HCT116 (cell line): ENCODE measurements around the gene TMEM243. TPM values are rescaled to one million over a fixed set of nuclear protein-coding genes. Genes with fewer than 3 reads are reported as not detected.

Experiments used
- ATAC-seq: fragments of 200-7000 bp; cut with Tn5 transposase; 2 replicates; pipeline ENCODE4 v1.9.1; 2020; ENCODE audit warnings: mild to moderate bottlenecking, moderate library complexity
- BruUV-seq: library from RNA; stranded (reverse); fragments of 400-500 nt; replicated peaks from 2 replicates; lab custom pipeline; 2021; lab: Mats Ljungman, UMichigan
- CTCF ChIA-PET: fragments of 300-600 bp; sonication (Branson Sonifier 250); formaldehyde crosslinking; loops from one replicate; lab custom pipeline; 2021; ENCODE audit warnings: antibody characterized with exemption; lab: Charles Lee
- POLR2A ChIA-PET: fragments of 300-600, 350-600 bp; sonication (Branson Sonifier 250); formaldehyde crosslinking; loops from one replicate; lab custom pipeline; 2021; ENCODE audit warnings: antibody characterized with exemption; lab: Charles Lee
- RAD21 ChIA-PET, 2 experiments: fragments of 300-600 bp; sonication (Branson Sonifier 250); formaldehyde crosslinking; loops; one replicate each; lab custom pipeline; 2023; ENCODE audit warnings: low total read pairs in 2 of 2; ENCODE audit not compliant: uncharacterized antibody in 2 of 2, unreplicated experiment in 2 of 2, low non-redundant PET in 1 of 2; lab: Charles Lee
- DNase-seq: peaks from one replicate; pipeline ENCODE4 v3.0.0-alpha.2; 2010; ENCODE audit warnings: low read depth, low spot score
- H2AFZ ChIP-seq: fragments of 200-600 bp; shearing (Covaris generic), sonication (generic); 2 replicates; pipeline ENCODE4 v1.6.1; 2017; ENCODE audit warnings: low read depth, mixed run types, mixed read lengths, antibody characterized with exemption, low read length; ENCODE audit not compliant: poor library complexity, severe bottlenecking
- H3K27ac ChIP-seq: 2 replicates; pipeline ENCODE4 v1.5.1; 2012; ENCODE audit warnings: low read depth, low read length
- H3K27me3 ChIP-seq: fragments of 200-600 bp; sonication (generic); 2 replicates; pipeline ENCODE4 v1.6.1; 2016; ENCODE audit warnings: mixed run types, low read length, mixed read lengths; ENCODE audit not compliant: insufficient read depth
- H3K36me3 ChIP-seq, 2 experiments: fragments of 200-500 bp in 1 of 2; fragments of 200-600 bp in 1 of 2; sonication (Bioruptor generic) in 1 of 2; sonication (generic) in 1 of 2; 2 replicates each; pipeline versions ENCODE4 v1.5.1 to v1.6.1; 2014 to 2016; ENCODE audit warnings: low read length in 2 of 2, inconsistent platforms in 1 of 2, mixed read lengths in 1 of 2, mixed run types in 1 of 2; ENCODE audit not compliant: insufficient read depth in 2 of 2, control insufficient read depth in 1 of 2
- H3K4me1 ChIP-seq, 2 experiments: fragments of 200-600 bp in 1 of 2; sonication (generic) in 1 of 2; 2 replicates each; pipeline versions ENCODE4 v1.5.1 to v1.6.1; 2012 to 2017; ENCODE audit warnings: low read length in 2 of 2, inconsistent platforms in 1 of 2, mild to moderate bottlenecking in 1 of 2, mixed read lengths in 1 of 2, mixed run types in 1 of 2, moderate library complexity in 1 of 2; ENCODE audit not compliant: insufficient read depth in 2 of 2, control insufficient read depth in 1 of 2
- H3K4me2 ChIP-seq: fragments of 200-600 bp; sonication (generic); 2 replicates; pipeline ENCODE4 v1.6.1; 2017; ENCODE audit warnings: mixed run types, low read length, mixed read lengths
- H3K4me3 ChIP-seq, 2 experiments: fragments of 200-600 bp in 1 of 2; sonication (generic) in 1 of 2; replicated peaks in 1 of 2; 2 replicates each; pipeline ENCODE4 v1.5.1; 2011 to 2016; ENCODE audit warnings: low read length in 2 of 2, control low read depth in 1 of 2, low read depth in 1 of 2, mild to moderate bottlenecking in 1 of 2, mixed read lengths in 1 of 2, mixed run types in 1 of 2
- H3K79me2 ChIP-seq: fragments of 200-600 bp; sonication (generic); 2 replicates; pipeline ENCODE4 v1.6.1; 2017; ENCODE audit warnings: mild to moderate bottlenecking, mixed run types, low read length, moderate library complexity, mixed read lengths; ENCODE audit not compliant: insufficient read depth
- H3K9ac ChIP-seq: fragments of 200-600 bp; sonication (generic); 2 replicates; pipeline ENCODE4 v1.6.1; 2016; ENCODE audit warnings: low read length, mixed read lengths
- H3K9me2 ChIP-seq: fragments of 200-600 bp; sonication (generic), shearing (Covaris generic); 2 replicates; pipeline ENCODE4 v1.6.1; 2017; ENCODE audit warnings: mixed run types, mild to moderate bottlenecking, moderate library complexity; ENCODE audit not compliant: insufficient read depth
- H3K9me3 ChIP-seq, 2 experiments: fragments of 200-500 bp in 1 of 2; fragments of 200-600 bp in 1 of 2; sonication (Bioruptor generic) in 1 of 2; sonication (generic) in 1 of 2; 2 replicates each; pipeline ENCODE4 v1.6.1; 2014 to 2017; ENCODE audit warnings: low read length in 2 of 2, mixed read lengths in 2 of 2, inconsistent platforms in 1 of 2, low read depth in 1 of 2, mild to moderate bottlenecking in 1 of 2, mixed run types in 1 of 2, moderate library complexity in 1 of 2; ENCODE audit not compliant: control insufficient read depth in 1 of 2, insufficient read depth in 1 of 2
- H4K20me1 ChIP-seq: fragments of 200-600 bp; sonication (generic), shearing (Covaris generic); 2 replicates; pipeline ENCODE4 v1.6.1; 2017; ENCODE audit warnings: mixed run types, mild to moderate bottlenecking, moderate library complexity; ENCODE audit not compliant: insufficient read depth
- EGR1 ChIP-seq: IDR thresholded peaks from 2 replicates; pipeline ENCODE4 v1.6.1; 2012; ENCODE audit warnings: low read depth
- ELF1 ChIP-seq: IDR thresholded peaks from 2 replicates; pipeline ENCODE4 v1.6.1; 2012; ENCODE audit warnings: low read depth, borderline replicate concordance
- FOSL1 ChIP-seq: IDR thresholded peaks from 2 replicates; pipeline ENCODE4 v1.6.1; 2012; ENCODE audit warnings: low read depth
- MAX ChIP-seq: IDR thresholded peaks from 2 replicates; pipeline ENCODE4 v1.6.1; 2012
- POLR2A ChIP-seq: IDR thresholded peaks from 2 replicates; pipeline ENCODE4 v1.7.0; 2011; ENCODE audit warnings: borderline replicate concordance; ENCODE audit not compliant: insufficient read depth, insufficient read length; ENCODE audit errors: extremely low read depth
- POLR2AphosphoS5 ChIP-seq: IDR thresholded peaks from 2 replicates; pipeline ENCODE4 v1.6.1; 2011; ENCODE audit warnings: mild to moderate bottlenecking, low read depth, low read length, moderate library complexity
- RAD21 ChIP-seq: IDR thresholded peaks from 2 replicates; pipeline ENCODE4 v1.6.1; 2012; ENCODE audit warnings: low read depth, mild to moderate bottlenecking
- SIN3A ChIP-seq: IDR thresholded peaks from 2 replicates; pipeline ENCODE4 v1.6.1; 2012; ENCODE audit warnings: low read depth
- SP1 ChIP-seq: IDR thresholded peaks from 2 replicates; pipeline ENCODE4 v1.6.1; 2012; ENCODE audit warnings: low read depth
- SRF ChIP-seq: IDR thresholded peaks from 2 replicates; pipeline ENCODE4 v1.6.1; 2012; ENCODE audit warnings: low read depth
- TCF7L2 ChIP-seq: IDR thresholded peaks from 2 replicates; pipeline ENCODE4 v1.7.0; 2011; ENCODE audit warnings: borderline replicate concordance, inconsistent platforms; ENCODE audit not compliant: insufficient read depth, insufficient read length; ENCODE audit errors: extremely low read depth
- YY1 ChIP-seq: IDR thresholded peaks from 2 replicates; pipeline ENCODE4 v1.6.1; 2011; ENCODE audit warnings: low read length, low read depth, moderate library complexity, mild to moderate bottlenecking; ENCODE audit not compliant: insufficient replicate concordance; ENCODE audit errors: extremely low read depth
- ZFX ChIP-seq: fragments of 450-650 bp; IDR thresholded peaks from 2 replicates; pipeline ENCODE4 v1.6.1; 2017
- ZNF274 ChIP-seq: fragments of 200-500 bp; sonication (Bioruptor generic); IDR thresholded peaks from 2 replicates; pipeline ENCODE4 v1.6.1; 2014; ENCODE audit warnings: mild to moderate bottlenecking, low read depth, low read length, inconsistent platforms
- intact Hi-C: fragments of 100-400 bp; cut with micrococcal nuclease; formaldehyde crosslinking; loops from 2 replicates; pipeline ENCODE4 v1.10.0; 2022
- total RNA-seq: library from RNA; stranded (reverse); gene quantifications from one replicate; pipeline ENCODE4 v1.2.1, GENCODE V29; 2021; ENCODE audit not compliant: unreplicated experiment
- TF ChIP-seq, protein P1 (sequence below): IDR thresholded peaks from 2 replicates; pipeline ENCODE4 v1.6.1; 2011; ENCODE audit warnings: mild to moderate bottlenecking, low read length, moderate library complexity; ENCODE audit not compliant: insufficient replicate concordance; ENCODE audit errors: extremely low read depth
- TF ChIP-seq, protein P2 (sequence below), 3 experiments: fragments of 200-600 bp in 1 of 3; sonication (generic) in 1 of 3; IDR thresholded peaks in 2 of 3; conservative IDR thresholded peaks in 1 of 3; 2 replicates each; pipeline ENCODE4 v1.5.1; 2012 to 2017; ENCODE audit warnings: low read depth in 2 of 3, low read length in 2 of 3, antibody characterized with exemption in 1 of 3, borderline replicate concordance in 1 of 3, control low read depth in 1 of 3, mild to moderate bottlenecking in 1 of 3, mixed read lengths in 1 of 3, mixed run types in 1 of 3, moderate library complexity in 1 of 3; ENCODE audit not compliant: insufficient read depth in 1 of 3

The TMEM243 gene
- total RNA-seq, 1 experiment from 2014 or later = 23.3 TPM

- CTCF ChIA-PET = no interaction called here
- Histone ChIP-seq H3K9ac (no peak overlapping the region), H3K4me3 (no peak overlapping the region), H3K27ac (no peak overlapping the region), H4K20me1 (no peaks in the 10 kb centered on the region), H3K36me3 (no peaks in the 10 kb centered on the region), H2AFZ (no peak overlapping the region), H3K79me2 (no peaks in the 10 kb centered on the region), H3K27me3 (0 out of 2 replicates have a peak, but pooled peaks cover 3% of the 10 kb centered on the region), H3K9me3 (no peaks in the 10 kb centered on the region)
- POLR2A ChIA-PET = no interaction called here
- no TSS peak for BruUV-seq
- RAD21 ChIA-PET = no interaction called here
- intact Hi-C loops = no loop called here
- ATAC-seq = no peak
- no peak for DNase-seq
- TF ChIP-seq, protein P1, sequence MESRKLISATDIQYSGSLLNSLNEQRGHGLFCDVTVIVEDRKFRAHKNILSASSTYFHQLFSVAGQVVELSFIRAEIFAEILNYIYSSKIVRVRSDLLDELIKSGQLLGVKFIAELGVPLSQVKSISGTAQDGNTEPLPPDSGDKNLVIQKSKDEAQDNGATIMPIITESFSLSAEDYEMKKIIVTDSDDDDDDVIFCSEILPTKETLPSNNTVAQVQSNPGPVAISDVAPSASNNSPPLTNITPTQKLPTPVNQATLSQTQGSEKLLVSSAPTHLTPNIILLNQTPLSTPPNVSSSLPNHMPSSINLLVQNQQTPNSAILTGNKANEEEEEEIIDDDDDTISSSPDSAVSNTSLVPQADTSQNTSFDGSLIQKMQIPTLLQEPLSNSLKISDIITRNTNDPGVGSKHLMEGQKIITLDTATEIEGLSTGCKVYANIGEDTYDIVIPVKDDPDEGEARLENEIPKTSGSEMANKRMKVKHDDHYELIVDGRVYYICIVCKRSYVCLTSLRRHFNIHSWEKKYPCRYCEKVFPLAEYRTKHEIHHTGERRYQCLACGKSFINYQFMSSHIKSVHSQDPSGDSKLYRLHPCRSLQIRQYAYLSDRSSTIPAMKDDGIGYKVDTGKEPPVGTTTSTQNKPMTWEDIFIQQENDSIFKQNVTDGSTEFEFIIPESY = no peak
- TF ChIP-seq EGR1 = no peak
- TF ChIP-seq, protein P2, sequence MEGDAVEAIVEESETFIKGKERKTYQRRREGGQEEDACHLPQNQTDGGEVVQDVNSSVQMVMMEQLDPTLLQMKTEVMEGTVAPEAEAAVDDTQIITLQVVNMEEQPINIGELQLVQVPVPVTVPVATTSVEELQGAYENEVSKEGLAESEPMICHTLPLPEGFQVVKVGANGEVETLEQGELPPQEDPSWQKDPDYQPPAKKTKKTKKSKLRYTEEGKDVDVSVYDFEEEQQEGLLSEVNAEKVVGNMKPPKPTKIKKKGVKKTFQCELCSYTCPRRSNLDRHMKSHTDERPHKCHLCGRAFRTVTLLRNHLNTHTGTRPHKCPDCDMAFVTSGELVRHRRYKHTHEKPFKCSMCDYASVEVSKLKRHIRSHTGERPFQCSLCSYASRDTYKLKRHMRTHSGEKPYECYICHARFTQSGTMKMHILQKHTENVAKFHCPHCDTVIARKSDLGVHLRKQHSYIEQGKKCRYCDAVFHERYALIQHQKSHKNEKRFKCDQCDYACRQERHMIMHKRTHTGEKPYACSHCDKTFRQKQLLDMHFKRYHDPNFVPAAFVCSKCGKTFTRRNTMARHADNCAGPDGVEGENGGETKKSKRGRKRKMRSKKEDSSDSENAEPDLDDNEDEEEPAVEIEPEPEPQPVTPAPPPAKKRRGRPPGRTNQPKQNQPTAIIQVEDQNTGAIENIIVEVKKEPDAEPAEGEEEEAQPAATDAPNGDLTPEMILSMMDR (IDR thresholded peaks at IDR 0.05 in 2 of 3, conservative IDR thresholded peaks at IDR 0.05 in 1 of 3; ENCODE audit: borderline replicate concordance in 1 of 3, insufficient read depth in 1 of 3, low read depth in 2 of 3, low read length in 2 of 3) = no peak
- no peak for TF ChIP-seq TCF7L2
- TF ChIP-seq POLR2AphosphoS5 = no peak
- TF ChIP-seq POLR2A = no peak
- no peak for TF ChIP-seq SP1
- no peak for TF ChIP-seq MAX
- no peak for TF ChIP-seq FOSL1
- TF ChIP-seq ZNF274 = no peak
- no peak for TF ChIP-seq ELF1
- no peak for TF ChIP-seq SRF
- TF ChIP-seq RAD21 = no peak
- no peak for TF ChIP-seq YY1
- no peak for TF ChIP-seq SIN3A
- TF ChIP-seq ZFX = no peak
- TF ChIP-seq, all 23 proteins: peak for 0
- H3K9me2 ChIP-seq = no peaks in the 10 kb centered on the region
- H3K4me2 ChIP-seq = no peak overlapping the region
- no peaks in the 10 kb centered on the region for H3K4me1 ChIP-seq
Measured at GRCh38 chr7:87263537-87263936, 44.0 kb upstream of the TMEM243 start.
